HG03439 (cell line): ENCODE results near the gene PPM1J.

Experiments used
- ATAC-seq: cut with Tn5 transposase; IDR thresholded peaks from one replicate; pipeline ENCODE4 v1.9.1; 2021; ENCODE audit warnings: mild to moderate bottlenecking, moderate library complexity; ENCODE audit not compliant: unreplicated experiment

The PPM1J gene

GRCh38 chr1:112706505-112707220, 8.5 kb downstream of the PPM1J start, which contains the start of gene RHOC:
Gene RHOC (minus strand): TSS chr1:112707127. CDS start chr1:112703799, 3,328 bp downstream.
- ATAC-seq, result peak; percentile 52

GRCh38 chr1:112704934-112705627, 10.1 kb downstream of the PPM1J start:
- peak; percentile 44 for ATAC-seq

GRCh38 chr1:112704391-112704933, 10.7 kb downstream of the PPM1J start:
- no peak for ATAC-seq

DNA sequence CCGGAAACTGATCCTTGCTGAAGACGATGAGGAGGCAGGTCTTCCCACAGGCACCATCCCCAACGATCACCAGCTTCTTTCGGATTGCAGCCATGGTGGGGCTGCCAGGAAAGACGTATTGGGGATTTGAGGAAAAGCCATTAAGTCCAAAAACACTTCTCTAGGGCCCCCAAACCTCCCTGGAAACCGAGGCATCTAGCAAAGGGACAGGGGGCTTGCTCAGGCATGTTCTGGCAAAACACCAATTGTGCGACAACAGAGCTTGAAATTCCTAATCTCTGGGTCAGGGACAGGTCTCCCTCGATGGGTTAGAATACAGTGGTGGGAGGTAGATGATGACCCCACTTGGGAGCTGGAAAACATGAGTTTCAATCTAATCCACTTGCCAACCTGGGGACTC, 11.4 kb downstream of the PPM1J start:
- ATAC-seq, result no peak

DNA sequence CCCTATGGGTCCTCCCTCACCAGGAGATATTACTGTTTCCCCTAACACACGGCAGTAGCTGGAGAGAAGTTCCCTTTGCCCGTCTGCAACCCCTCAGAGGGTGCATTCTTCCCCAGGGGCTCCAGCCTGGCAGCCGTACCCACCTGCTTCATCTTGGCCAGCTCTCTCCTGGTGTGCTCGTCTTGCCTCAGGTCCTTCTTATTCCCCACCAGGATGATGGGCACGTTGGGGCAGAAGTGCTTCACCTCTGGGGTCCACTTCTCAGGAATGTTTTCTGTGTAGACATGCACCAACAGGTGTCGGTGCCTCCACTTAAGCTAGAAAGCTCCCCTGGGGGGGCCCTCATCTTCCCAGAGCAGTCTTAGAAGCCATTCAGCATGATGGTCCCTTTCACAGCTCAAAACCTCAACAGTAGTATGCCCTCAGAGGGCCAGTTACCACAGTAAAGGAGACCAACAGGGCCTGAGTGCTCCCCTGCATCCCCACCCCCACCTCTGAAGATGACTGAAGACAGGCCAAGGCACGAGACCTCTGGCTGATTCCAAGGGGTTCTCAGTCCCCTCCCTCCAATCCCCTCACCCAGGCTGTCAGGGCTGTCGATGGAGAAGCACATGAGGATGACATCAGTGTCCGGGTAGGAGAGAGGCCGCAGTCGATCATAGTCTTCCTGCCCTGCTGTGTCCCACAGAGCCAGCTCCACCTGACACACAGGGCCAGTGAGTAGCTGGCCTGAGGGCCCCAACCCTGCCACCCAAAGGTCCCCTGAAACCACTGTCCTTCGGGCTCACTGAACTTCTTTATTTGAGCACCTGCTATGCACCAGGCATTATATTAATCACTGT, 12.5 kb downstream of the PPM1J start:
- no peak for ATAC-seq

DNA sequence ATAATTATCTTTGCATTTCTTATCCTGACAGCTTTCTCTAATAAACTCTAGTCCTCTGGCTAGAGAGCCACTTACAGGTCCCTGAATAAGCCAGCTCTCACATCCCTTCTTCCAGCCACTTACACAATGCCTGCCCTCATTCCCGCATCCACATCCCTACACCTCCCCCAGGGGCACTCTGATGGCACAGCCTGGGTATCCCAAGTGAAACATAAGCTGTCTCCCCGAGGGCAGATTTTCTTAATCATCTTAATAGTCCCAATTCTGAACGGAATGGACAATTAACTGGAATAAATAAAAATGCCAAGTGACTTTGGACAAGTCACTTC, 13.1 kb downstream of the PPM1J start:
- ATAC-seq, result no peak

DNA sequence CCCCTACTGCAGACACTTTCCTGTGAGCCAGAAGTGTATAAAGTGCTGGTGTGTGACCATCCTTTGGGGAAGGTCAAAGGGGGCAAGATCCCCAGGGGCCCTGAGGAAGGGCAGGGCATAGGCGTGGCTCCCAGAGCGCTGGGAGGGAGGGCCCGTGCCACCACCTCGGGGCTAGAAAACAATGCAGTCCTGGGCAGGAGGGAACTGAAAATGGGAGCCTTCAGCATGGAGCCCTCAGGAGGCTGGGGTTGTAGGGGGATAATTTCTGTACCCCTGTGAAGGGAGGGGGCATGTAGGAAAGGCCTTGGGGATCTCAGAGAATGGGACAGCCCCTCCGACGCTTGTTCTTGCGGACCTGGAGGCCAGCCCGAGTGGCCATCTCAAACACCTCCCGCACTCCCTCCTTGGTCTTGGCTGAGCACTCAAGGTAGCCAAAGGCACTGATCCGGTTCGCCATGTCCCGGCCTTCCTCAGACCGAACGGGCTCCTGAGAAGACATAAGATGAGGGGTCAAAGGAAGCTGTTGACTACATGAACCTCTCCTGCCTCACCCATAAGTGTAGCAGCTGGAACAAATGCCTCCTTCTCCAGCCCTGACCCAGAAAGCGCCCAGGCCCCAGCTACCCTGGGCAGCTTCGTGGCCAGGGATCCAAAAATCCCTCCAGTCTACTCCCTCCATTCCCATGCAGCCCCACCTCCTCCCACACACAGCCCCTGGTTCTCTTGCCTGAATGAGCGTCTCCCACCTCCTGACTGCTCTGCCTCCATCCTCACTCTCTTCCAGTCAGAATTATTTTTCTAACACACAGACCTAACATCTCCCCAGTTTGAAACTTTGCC, 13.7 kb downstream of the PPM1J start:
- no peak for ATAC-seq

DNA sequence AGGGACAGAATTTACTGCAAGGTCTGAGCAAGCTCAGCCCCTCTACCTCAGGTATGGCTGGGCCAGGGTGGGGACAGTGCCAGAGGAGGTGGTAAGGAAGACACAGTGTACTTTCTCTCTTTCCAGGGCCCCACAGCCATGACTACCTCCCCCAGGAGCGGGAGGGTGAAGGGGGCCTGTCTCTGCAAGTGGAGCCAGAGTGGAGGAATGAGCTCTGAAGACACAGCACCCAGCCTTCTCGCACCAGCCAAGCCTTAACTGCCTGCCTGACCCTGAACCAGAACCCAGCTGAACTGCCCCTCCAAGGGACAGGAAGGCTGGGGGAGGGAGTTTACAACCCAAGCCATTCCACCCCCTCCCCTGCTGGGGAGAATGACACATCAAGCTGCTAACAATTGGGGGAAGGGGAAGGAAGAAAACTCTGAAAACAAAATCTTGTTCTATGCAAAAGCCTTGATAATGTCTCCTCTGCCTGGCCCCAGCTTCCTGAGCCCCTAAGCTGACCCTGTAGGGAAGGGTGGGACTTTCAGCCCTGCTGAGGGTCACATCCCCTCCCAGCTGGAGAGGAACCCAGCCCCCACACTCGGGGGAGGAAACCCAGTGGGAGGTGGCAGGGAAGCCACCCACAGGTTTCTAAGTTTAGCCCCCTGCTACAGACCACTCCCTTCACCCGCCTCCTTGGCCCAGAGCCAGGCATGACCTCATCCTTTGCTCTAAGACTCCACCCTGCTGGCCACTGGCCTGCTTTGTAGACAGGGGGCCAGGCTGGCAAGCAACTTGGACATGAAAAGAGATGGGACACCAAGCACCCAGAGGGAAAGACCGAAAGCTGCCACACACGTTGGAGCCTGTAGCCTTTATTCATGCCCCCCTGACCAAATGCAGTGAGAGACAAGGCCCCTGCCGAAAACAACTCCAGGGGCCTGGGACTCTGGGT, 14.6 kb downstream of the PPM1J start:
- ATAC-seq, result no peak

- no peak for ATAC-seq
These were observed 15.5 kb downstream of the PPM1J start for GRCh38 chr1:112699425-112700144.

DNA sequence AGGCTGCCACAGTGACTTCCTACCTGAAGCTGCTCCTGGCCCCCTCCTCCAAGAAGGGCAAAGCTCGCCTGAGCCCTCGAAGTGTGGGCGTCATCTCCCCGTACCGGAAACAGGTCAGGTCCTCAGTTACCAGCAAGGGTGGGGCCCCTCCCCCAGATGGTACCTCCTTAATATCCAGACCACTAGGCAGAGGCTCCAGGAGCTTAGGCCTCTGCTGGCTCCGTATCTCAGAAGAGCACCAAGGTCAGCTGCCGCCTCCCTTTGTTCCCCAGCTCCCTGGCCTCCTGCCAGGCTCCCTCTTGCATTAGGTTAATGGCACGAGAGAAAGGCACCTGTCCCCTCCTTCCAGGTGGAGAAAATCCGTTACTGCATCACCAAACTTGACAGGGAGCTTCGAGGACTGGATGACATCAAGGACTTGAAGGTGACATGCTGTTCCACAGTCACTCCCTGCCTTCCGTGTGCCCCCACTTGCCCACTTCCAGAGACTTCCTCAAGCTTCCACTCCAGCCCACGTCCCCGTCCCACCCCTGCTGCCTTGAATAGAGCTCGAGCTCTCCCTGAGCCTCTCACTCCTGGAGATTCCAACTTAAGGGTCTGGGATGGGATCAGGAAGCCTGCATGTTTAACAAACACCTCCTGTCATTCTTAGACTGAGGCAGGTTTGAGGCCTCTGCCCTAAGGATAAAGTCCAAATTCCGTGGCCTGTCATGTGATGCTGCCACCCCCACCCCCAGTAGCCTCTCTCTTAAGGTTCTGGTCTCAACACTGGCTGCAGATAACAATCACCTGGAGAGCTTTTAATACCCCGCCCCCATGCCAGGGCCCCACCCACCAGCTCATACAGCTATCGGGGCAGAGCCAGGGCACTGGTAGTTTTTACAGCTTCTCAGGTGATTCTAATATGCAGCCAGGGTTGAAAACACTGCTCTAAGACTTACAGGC, 16.5 kb downstream of the PPM1J start:
- no peak for ATAC-seq

DNA sequence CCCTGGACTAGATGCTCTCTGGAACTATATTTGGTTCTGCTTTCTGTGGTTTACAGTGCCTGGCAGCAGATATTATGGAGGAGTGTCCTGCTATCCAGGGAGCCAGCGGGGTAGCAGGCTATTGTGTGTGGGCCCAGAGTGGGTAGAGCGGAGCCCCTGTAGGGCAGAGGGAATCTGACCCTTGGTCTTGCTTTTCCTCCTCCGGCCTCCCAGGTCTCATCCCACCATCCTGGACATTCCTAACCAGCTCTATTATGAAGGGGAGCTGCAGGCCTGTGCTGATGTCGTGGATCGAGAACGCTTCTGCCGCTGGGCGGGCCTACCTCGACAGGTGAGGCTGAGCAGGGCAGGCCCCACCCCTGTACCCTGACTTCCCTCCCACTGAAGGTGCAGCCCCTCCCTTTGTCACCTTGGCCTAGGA, 17.3 kb downstream of the PPM1J start:
- ATAC-seq, result no peak

- ATAC-seq, result no peak
These were observed 18.4 kb downstream of the PPM1J start for GRCh38 chr1:112696578-112697314.

- ATAC-seq, result no peak
These were observed 19.9 kb downstream of the PPM1J start for GRCh38 chr1:112695276-112695675.

DNA sequence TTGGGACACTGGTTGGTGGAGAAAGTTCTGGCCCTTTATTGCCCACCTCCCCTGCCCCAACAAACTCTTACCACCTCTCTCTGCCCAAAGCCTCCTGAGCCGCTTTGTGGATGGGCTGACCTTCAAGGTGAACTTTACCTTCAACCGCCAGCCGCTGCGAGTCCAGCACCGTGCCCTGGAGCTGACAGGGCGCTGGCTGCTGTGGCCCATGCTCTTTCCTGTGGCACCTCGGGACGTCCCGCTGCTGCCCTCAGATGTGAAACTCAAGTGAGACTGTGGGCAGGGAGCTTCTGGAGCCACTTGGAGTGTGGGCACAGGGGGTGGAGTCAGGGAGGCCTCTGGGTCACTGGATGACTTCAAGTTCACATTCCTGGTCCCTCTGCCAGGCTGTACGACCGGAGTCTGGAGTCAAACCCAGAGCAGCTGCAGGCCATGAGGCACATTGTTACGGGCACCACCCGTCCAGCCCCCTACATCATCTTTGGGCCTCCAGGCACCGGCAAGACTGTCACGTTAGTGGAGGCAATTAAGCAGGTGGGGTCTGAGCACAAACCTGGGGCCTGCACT, 20.7 kb downstream of the PPM1J start:
- ATAC-seq, result no peak

DNA sequence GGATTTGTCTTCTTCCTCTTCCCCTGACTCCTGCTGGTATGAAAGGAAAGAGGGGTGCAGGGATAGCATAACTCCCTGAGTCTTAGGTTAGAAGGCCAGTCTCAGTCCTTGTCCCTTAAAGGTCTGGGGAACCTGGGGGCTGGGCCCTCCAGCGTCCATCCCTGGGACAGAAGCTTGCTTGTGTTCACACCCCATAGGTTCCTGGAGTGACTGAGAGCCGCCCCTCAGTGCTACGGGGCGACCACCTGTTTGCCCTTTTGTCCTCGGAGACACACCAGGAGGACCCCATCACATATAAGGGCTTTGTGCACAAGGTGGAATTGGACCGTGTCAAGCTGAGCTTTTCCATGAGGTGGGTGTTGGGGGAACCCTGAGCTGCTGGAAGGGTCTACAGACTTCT, 21.3 kb downstream of the PPM1J start:
- no peak for ATAC-seq

GRCh38 chr1:112692681-112693080, 22.5 kb downstream of the PPM1J start:
- ATAC-seq, result no peak

GRCh38 chr1:112689842-112690237, 25.3 kb downstream of the PPM1J start:
- ATAC-seq, result no peak
